K562 (cell line): ENCODE measurements around the gene ZFAND3. TPM values are rescaled to one million over a fixed set of nuclear protein-coding genes. Genes with fewer than 3 reads are reported as not detected.

Source experiments
- ATAC-seq: fragments of 200-7000 bp; cut with Tn5 transposase; 3 replicates; pipeline ENCODE4 v1.9.1; 2020; ENCODE audit warnings: moderate library complexity
- BruUV-seq: library from RNA; stranded (reverse); fragments of 400-500 nt; replicated peaks from 2 replicates; lab custom pipeline; 2021; lab: Mats Ljungman, UMichigan
- CTCF ChIA-PET: fragments of 300-600 bp; formaldehyde crosslinking; extraction: SDS; loops from one replicate; lab custom pipeline; 2021; ENCODE audit warnings: low intra/inter-chr PET ratio; lab: Yijun Ruan, JAX
- POLR2A ChIA-PET: fragments of 300-600, 350-650 bp; sonication (Branson Sonifier 250); formaldehyde crosslinking; extraction: SDS; loops from one replicate; lab custom pipeline; 2021; ENCODE audit warnings: antibody characterized with exemption, inconsistent platforms; lab: Yijun Ruan, JAX
- DNase-seq, 4 experiments: peaks; one replicate each; pipeline versions ENCODE4 v3.0.0 to v3.0.0-alpha.2; 2011 to 2018; ENCODE audit warnings: low spot score in 3 of 4, mixed read lengths in 3 of 4; ENCODE audit errors: extremely low read depth in 1 of 4
- FAIRE-seq: peaks from 2 replicates; lab custom pipeline; 2011; peaks lifted over from hg19 to GRCh38; lab: Jason Lieb, UNC
- H2AFZ ChIP-seq: 2 replicates; pipeline ENCODE4 v1.6.0; 2011; ENCODE audit warnings: low read depth, low read length, control low read depth, inconsistent platforms
- H3K27ac ChIP-seq: fragments of 200-600 bp; 3 replicates; pipeline ENCODE4 v1.8.0; 2011; ENCODE audit warnings: low read depth, mild to moderate bottlenecking, control low read depth, inconsistent platforms, low read length, moderate library complexity, mixed read lengths; ENCODE audit errors: extremely low read depth
- H3K27me3 ChIP-seq, 2 experiments: fragments of 300-600 bp in 1 of 2; 2 replicates in 1 of 2; 3 replicates in 1 of 2; pipeline versions ENCODE4 v1.6.0 to v1.8.0; 2011; ENCODE audit warnings: inconsistent platforms in 2 of 2, low read length in 2 of 2, mild to moderate bottlenecking in 1 of 2, mixed read lengths in 1 of 2, moderate library complexity in 1 of 2; ENCODE audit not compliant: control insufficient read depth in 2 of 2, insufficient read depth in 2 of 2
- H3K36me3 ChIP-seq: fragments of 300-600 bp; 3 replicates; pipeline ENCODE4 v1.8.0; 2011; ENCODE audit warnings: mild to moderate bottlenecking, low read length, inconsistent platforms; ENCODE audit not compliant: control insufficient read depth, insufficient read depth
- H3K4me1 ChIP-seq, 2 experiments: fragments of 200-600 bp in 1 of 2; replicated peaks in 1 of 2; 2 replicates in 1 of 2; 3 replicates in 1 of 2; pipeline versions ENCODE4 v1.5.1 to v1.8.0; 2011; ENCODE audit warnings: inconsistent platforms in 2 of 2, low read length in 2 of 2, mild to moderate bottlenecking in 1 of 2, mixed read lengths in 1 of 2, moderate library complexity in 1 of 2; ENCODE audit not compliant: control insufficient read depth in 2 of 2, insufficient read depth in 2 of 2
- H3K4me2 ChIP-seq: 2 replicates; pipeline ENCODE4 v1.6.1; 2011; ENCODE audit warnings: low read length, control low read depth, inconsistent platforms, mixed read lengths; ENCODE audit not compliant: insufficient read depth
- H3K4me3 ChIP-seq: fragments of 200-600 bp; sonication (generic), shearing (Covaris generic); 2 replicates; pipeline ENCODE4 v1.5.1; 2016; ENCODE audit warnings: control low read depth, inconsistent platforms
- H3K79me2 ChIP-seq: fragments of 200-600 bp; 3 replicates; pipeline ENCODE4 v1.8.0; 2011; ENCODE audit warnings: low read length, inconsistent platforms; ENCODE audit not compliant: control insufficient read depth, insufficient read depth
- H3K9ac ChIP-seq, 2 experiments: 2 replicates each; pipeline versions ENCODE4 v1.6.0 to v1.6.1; 2011; ENCODE audit warnings: low read depth in 2 of 2, low read length in 2 of 2, control low read depth in 1 of 2, inconsistent platforms in 1 of 2, mild to moderate bottlenecking in 1 of 2, mixed read lengths in 1 of 2; ENCODE audit not compliant: insufficient read depth in 1 of 2
- H3K9me1 ChIP-seq: one replicate; pipeline ENCODE4 v1.6.0; 2011; ENCODE audit warnings: inconsistent platforms, mild to moderate bottlenecking, low read length, moderate library complexity; ENCODE audit not compliant: control insufficient read depth, insufficient read depth
- H3K9me3 ChIP-seq: replicated peaks from 2 replicates; pipeline ENCODE4 v1.5.1; 2011; ENCODE audit warnings: low read depth, low read length, inconsistent platforms; ENCODE audit not compliant: control insufficient read depth, insufficient read depth
- H4K20me1 ChIP-seq: replicated peaks from 2 replicates; pipeline ENCODE4 v1.6.1; 2011; ENCODE audit warnings: low read length, inconsistent platforms, mixed read lengths; ENCODE audit not compliant: control insufficient read depth, insufficient read depth
- ADNP ChIP-seq: fragments of 200-800 bp; sonication (Bioruptor generic); IDR thresholded peaks from 2 replicates; pipeline ENCODE4 v1.6.1; 2016; ENCODE audit warnings: missing genetic modification characterization, missing compliant biosample characterization
- BCOR ChIP-seq: fragments of 450-650 bp; IDR thresholded peaks from 2 replicates; pipeline ENCODE4 v1.6.1; 2016
- GABPB2 ChIP-seq: fragments of 250-450 bp; sonication (Bioruptor Pico); conservative IDR thresholded peaks from 2 replicates; pipeline ENCODE4 v1.5.1; 2021; ENCODE audit warnings: mild to moderate bottlenecking
- HDAC3 ChIP-seq: fragments of 450-650 bp; IDR thresholded peaks from 2 replicates; pipeline ENCODE4 v1.6.1; 2018; ENCODE audit warnings: borderline replicate concordance, mild to moderate bottlenecking, moderate library complexity; ENCODE audit not compliant: partially characterized antibody
- MIER1 ChIP-seq: fragments of 450-650 bp; IDR thresholded peaks from 2 replicates; pipeline ENCODE4 v1.6.1; 2016; ENCODE audit warnings: antibody characterized with exemption, mild to moderate bottlenecking, low read depth
- NCOA2 ChIP-seq, 2 experiments: fragments of 450-650 bp; IDR thresholded peaks; 2 replicates each; pipeline ENCODE4 v1.6.1; 2018; ENCODE audit warnings: mild to moderate bottlenecking in 2 of 2, moderate library complexity in 1 of 2; ENCODE audit not compliant: partially characterized antibody in 2 of 2
- PHB ChIP-seq: fragments of 250-450 bp; sonication (Bioruptor Pico); IDR thresholded peaks from 2 replicates; pipeline ENCODE4 v1.5.0; 2021
- POLR2H ChIP-seq: IDR thresholded peaks from 2 replicates; pipeline ENCODE4 v1.6.1; 2016; ENCODE audit warnings: missing genetic modification characterization, low read depth, mild to moderate bottlenecking, control low read depth, missing compliant biosample characterization, moderate library complexity
- SMARCA5 ChIP-seq: fragments of 450-650 bp; IDR thresholded peaks from 2 replicates; pipeline ENCODE4 v1.6.1; 2016
- SMARCB1 ChIP-seq: IDR thresholded peaks from 2 replicates; pipeline ENCODE4 v1.6.1; 2011; ENCODE audit warnings: improper control_type of control experiment, low read depth; ENCODE audit not compliant: insufficient read length
- USF2 ChIP-seq: sonication (generic); formaldehyde crosslinking; IDR thresholded peaks from 2 replicates; pipeline ENCODE4 v1.5.0; 2020; ENCODE audit warnings: missing genetic modification reagents
- ZBTB8A ChIP-seq: fragments of 450-650 bp; IDR thresholded peaks from 2 replicates; pipeline ENCODE4 v1.6.1; 2018; ENCODE audit warnings: mild to moderate bottlenecking, moderate library complexity; ENCODE audit not compliant: partially characterized antibody
- ZFPM2 ChIP-seq: fragments of 250-450 bp; sonication (Bioruptor Pico); IDR thresholded peaks from 2 replicates; pipeline ENCODE4 v1.5.1; 2022; ENCODE audit warnings: mild to moderate bottlenecking
- WGBS: fragments of 100-300 bp; shearing (Covaris generic); methylation state at CpG from one replicate; pipeline ENCODE4 v1.1.6; 2016; ENCODE audit warnings: low coverage, mixed read lengths; ENCODE audit not compliant: insufficient coverage; ENCODE audit errors: missing lambda C conversion rate; 5-methylcytosine and 5-hydroxymethylcytosine counted together
- in situ Hi-C: fragments of 300-500 bp; cut with MboI; formaldehyde crosslinking; loops from 4 replicates; pipeline ENCODE4 v1.15.0; 2018; ENCODE audit warnings: inconsistent platforms, mixed read lengths
- intact Hi-C: fragments of 100-400 bp; cut with micrococcal nuclease; formaldehyde crosslinking; loops from 2 replicates; pipeline ENCODE4 v1.14.2; 2022
- polyA plus RNA-seq, 8 experiments: library from polyadenylated mRNA; depleted of rRNA in 4 of 8; stranded (reverse) in 5 of 8; unstranded in 3 of 8; fragments of >200 nt; fragmentation: Nextera tagmentation in 2 of 8; fragmentation: Illumina TruSeq in 1 of 8; extraction: Ambion mirVana in 2 of 8; extraction: Trizol in 1 of 8; gene quantifications; 2 replicates each; pipeline versions ENCODE4 v1.2.1 to v1.2.3, GENCODE V29; 2011 to 2014; ENCODE audit warnings: inconsistent platforms in 1 of 8, missing spikeins in 1 of 8
- total RNA-seq, 7 experiments: library from RNA; depleted of rRNA in 6 of 7; stranded (reverse); fragments of >200 nt in 6 of 7; fragmentation: Illumina TruSeq in 2 of 7; extraction: Trizol in 2 of 7; gene quantifications; 2 replicates each; pipeline versions ENCODE4 v1.2.1 to v1.2.3, GENCODE V29; 2011 to 2021; ENCODE audit warnings: low replicate concordance in 1 of 7

The ZFAND3 gene
- total and polyA plus RNA-seq, 9 of the 15 experiments (the other 6 are each of a cell fraction or from before 2014, with no cell fraction given): 0.81 to 26.6 (median 11.8) TPM

- no TSS peak for BruUV-seq
- TF ChIP-seq HDAC3: no peak
- TF ChIP-seq BCOR: no peak
- no peak for TF ChIP-seq NCOA2 (IDR thresholded peaks at IDR 0.05; ENCODE audit: partially characterized antibody in 2 of 2)
- no peak for TF ChIP-seq ADNP
- TF ChIP-seq MIER1: no peak
- no peak for TF ChIP-seq ZFPM2 (CRISPR knock-in tag)
- TF ChIP-seq ZBTB8A: no peak
- TF ChIP-seq SMARCA5: no peak
- TF ChIP-seq GABPB2 (CRISPR knock-in tag): no peak
- no peak for TF ChIP-seq USF2
- no peak for TF ChIP-seq POLR2H (tag)
- no peak for TF ChIP-seq SMARCB1
- no peak for TF ChIP-seq PHB (CRISPR knock-in tag)
- peaks cover 4% of the 10 kb centered on the region; the same call in 1 of the 2 replicates for H4K20me1 ChIP-seq
- no peaks in the 10 kb centered on the region for H3K36me3 ChIP-seq
- WGBS: 3% methylated on average over 5 of the region's 5 CpGs
- DNase-seq (no peak), FAIRE-seq (no peak), ATAC-seq (no peak)
- H3K27ac ChIP-seq: no peak overlapping the region
- ChIA-PET POLR2A (interaction anchor here (0.7 kb wide), 1 partner anchor 38 kb away, joined by 5 read pairs; no protein-coding TSS in a partner anchor), CTCF (no interaction called here)
- H3K79me2 ChIP-seq: no peaks in the 10 kb centered on the region
- intact Hi-C loops (no loop called here), in situ Hi-C loops (no loop called here)
- H2AFZ ChIP-seq: no peak overlapping the region
- no peak overlapping the region for H3K4me2 ChIP-seq
- H3K9me1 ChIP-seq: no peaks in the 10 kb centered on the region
- no peaks in the 10 kb centered on the region for H3K4me1 ChIP-seq
- H3K4me3 ChIP-seq: no peak overlapping the region
- H3K27me3 ChIP-seq: peaks cover 18 to 40% of the 10 kb centered on the region in 2 experiments
- no peaks in the 10 kb centered on the region for H3K9me3 ChIP-seq
- no peak overlapping the region for H3K9ac ChIP-seq
Measured at GRCh38 chr6:38195113-38195635, 375.6 kb downstream of the ZFAND3 start.
